CD4-positive, alpha-beta memory T cell (primary cell): Measurements from ENCODE around the gene QRICH1. TPM values are rescaled to one million over a fixed set of nuclear protein-coding genes. Genes with fewer than 3 reads are reported as not detected.

ENCODE experiments used
- CTCF ChIA-PET: fragments of 350-600 bp; sonication (Branson Sonifier 250); formaldehyde crosslinking; loops from one replicate; lab custom pipeline; 2021; ENCODE audit warnings: inconsistent platforms; ENCODE audit not compliant: partially characterized antibody; lab: Charles Lee
- POLR2A ChIA-PET: fragments of 350-600 bp; sonication (Branson Sonifier 250); formaldehyde crosslinking; loops from one replicate; lab custom pipeline; 2021; ENCODE audit not compliant: partially characterized antibody; lab: Charles Lee
- DNase-seq, 5 donors: peaks; one replicate each; pipeline versions ENCODE4 v3.0.0 to v3.0.0-alpha.2; 2020 to 2022; ENCODE audit warnings: mixed read lengths in 1 of 5
- H3K27ac ChIP-seq: one replicate; pipeline ENCODE4 v1.7.0; 2013; ENCODE audit warnings: low read depth, low read length
- H3K27me3 ChIP-seq: 2 replicates; pipeline ENCODE4 v1.7.0; 2013; ENCODE audit warnings: mild to moderate bottlenecking, low read length, moderate library complexity; ENCODE audit not compliant: insufficient read depth
- H3K36me3 ChIP-seq: 2 replicates; pipeline ENCODE4 v1.7.0; 2013; ENCODE audit warnings: mild to moderate bottlenecking, low read length, moderate library complexity; ENCODE audit not compliant: insufficient read depth
- H3K4me1 ChIP-seq: 2 replicates; pipeline ENCODE4 v1.7.0; 2013; ENCODE audit warnings: mild to moderate bottlenecking, low read length, moderate library complexity; ENCODE audit not compliant: insufficient read depth
- H3K4me3 ChIP-seq, 2 donors: one replicate each; pipeline ENCODE4 v1.7.0; 2013; ENCODE audit warnings: low read length in 2 of 2, mild to moderate bottlenecking in 1 of 2
- H3K9me3 ChIP-seq, 2 donors: one replicate each; pipeline ENCODE4 v1.7.0; 2013; ENCODE audit warnings: low read length in 2 of 2, control low read depth in 1 of 2; ENCODE audit not compliant: control insufficient read depth in 1 of 2
- H3K27ac Mint-ChIP-seq, 7 donors: one replicate each; pipeline ENCODE4 v1.8.0; 2020 to 2021; ENCODE audit warnings: mixed read lengths in 7 of 7, mild to moderate bottlenecking in 6 of 7, inconsistent platforms in 3 of 7, moderate library complexity in 3 of 7
- H3K27me3 Mint-ChIP-seq, 2 donors: one replicate each; pipeline ENCODE4 v1.8.0; 2020 to 2021; ENCODE audit warnings: mixed read lengths in 2 of 2
- H3K36me3 Mint-ChIP-seq, 2 donors: one replicate each; pipeline ENCODE4 v1.8.0; 2020 to 2021; ENCODE audit warnings: mixed read lengths in 2 of 2, inconsistent platforms in 1 of 2, mild to moderate bottlenecking in 1 of 2
- H3K4me1 Mint-ChIP-seq, 4 donors: one replicate each; pipeline ENCODE4 v1.8.0; 2020 to 2021; ENCODE audit warnings: mixed read lengths in 4 of 4, mild to moderate bottlenecking in 1 of 4
- H3K4me3 Mint-ChIP-seq, 8 donors: one replicate each; pipeline ENCODE4 v1.8.0; 2020 to 2021; ENCODE audit warnings: mixed read lengths in 8 of 8, mild to moderate bottlenecking in 7 of 8, moderate library complexity in 6 of 8, inconsistent platforms in 3 of 8
- H3K9me3 Mint-ChIP-seq, 8 donors: one replicate each; pipeline ENCODE4 v1.8.0; 2020 to 2021; ENCODE audit warnings: mixed read lengths in 8 of 8, mild to moderate bottlenecking in 5 of 8, inconsistent platforms in 3 of 8, moderate library complexity in 1 of 8
- intact Hi-C: fragments of 100-400 bp; cut with micrococcal nuclease; formaldehyde crosslinking; loops from one replicate; pipeline ENCODE4 v1.15.1; 2023
- polyA plus RNA-seq, 2 donors: library from polyadenylated mRNA; unstranded; fragments of 300-500 nt; fragmentation: Illumina TruSeq; gene quantifications; one replicate each; pipeline ENCODE4 v1.2.3, GENCODE V29; 2021
- total RNA-seq, 2 experiments: library from RNA; stranded (reverse); gene quantifications; one replicate each; pipeline ENCODE4 v1.2.3, GENCODE V29; 2021

QRICH1 gene
- total and polyA plus RNA-seq, 4 experiments from 2014 or later, result 18.6 to 177 (median 102) TPM

DNA sequence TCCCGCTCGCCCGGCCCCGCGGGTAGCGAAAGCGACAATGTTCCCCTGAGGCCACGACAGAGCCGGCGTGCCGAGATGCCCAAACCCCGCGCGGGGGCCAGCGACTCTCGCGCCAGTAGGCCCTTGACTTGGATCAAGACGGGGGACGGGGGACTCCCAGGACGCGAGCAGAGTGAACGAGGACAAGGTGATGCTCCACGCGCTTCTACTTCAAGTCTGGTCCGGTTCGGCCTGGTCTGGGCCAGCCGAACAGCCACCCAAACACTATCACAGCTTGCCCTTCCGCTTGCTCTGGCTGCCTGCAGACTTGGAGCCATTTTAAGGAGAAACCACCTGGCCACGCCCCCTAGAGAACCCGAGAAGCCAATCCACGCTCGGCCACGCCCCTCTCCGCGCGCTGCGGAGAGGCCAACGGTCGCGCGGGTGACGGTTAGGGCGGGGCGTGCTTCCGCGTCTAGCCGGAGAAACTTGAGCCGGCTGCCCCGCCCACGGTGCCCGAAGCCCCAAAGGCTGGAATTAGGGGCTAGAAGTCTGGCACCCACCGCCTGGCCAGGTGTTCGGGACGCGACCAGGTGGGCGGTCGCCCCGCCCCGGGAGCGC, 72.6 kb downstream of the QRICH1 start:
- intact Hi-C loops, result loop anchor here (1.0 to 10.0 kb wide), 6 partner anchors 8 to 323 kb away; partner anchors contain the start of genes IMPDH2, P4HTM, QRICH1 and SLC25A20
- Mint-ChIP-seq H3K36me3 (peaks cover 18 to 45% of the 10 kb centered on the region in 2 donors), H3K27me3 (no peaks in the 10 kb centered on the region), H3K4me1 (peaks cover 16 to 74% (median 41%) of the 10 kb centered on the region in 4 donors), H3K4me3 (peak overlapping the region; percentile 94 to 98 (median 96)), H3K9me3 (peaks cover 0 to 1% (median 0%) of the 10 kb centered on the region in 8 donors), H3K27ac (peak overlapping the region; percentile 93 to 99 (median 98))
- CTCF ChIA-PET, result interaction anchor here (0.9 to 15.4 kb wide), 13 partner anchors 10 to 581 kb away, joined by 3 to 216 read pairs (median 6); partner anchors contain the start of genes KLHDC8B, P4HTM, QRICH1 and TMA7
- H3K9me3 ChIP-seq, result no peaks in the 10 kb centered on the region
- peaks cover 34% of the 10 kb centered on the region for H3K36me3 ChIP-seq
- peak overlapping the region; percentile 97 for H3K27ac ChIP-seq
- peaks cover 49% of the 10 kb centered on the region for H3K4me1 ChIP-seq
- POLR2A ChIA-PET, result interaction anchor here (0.8 to 22.1 kb wide), 31 partner anchors 0 to 918 kb away, joined by 3 to 629 read pairs (median 4); partner anchors contain the start of genes ARIH2, CCDC51, DALRD3 and IMPDH2
- H3K27me3 ChIP-seq, result no peaks in the 10 kb centered on the region
- peak overlapping the region; percentile 65 to 98 for H3K4me3 ChIP-seq
- peak; percentile 98 for DNase-seq

DNA sequence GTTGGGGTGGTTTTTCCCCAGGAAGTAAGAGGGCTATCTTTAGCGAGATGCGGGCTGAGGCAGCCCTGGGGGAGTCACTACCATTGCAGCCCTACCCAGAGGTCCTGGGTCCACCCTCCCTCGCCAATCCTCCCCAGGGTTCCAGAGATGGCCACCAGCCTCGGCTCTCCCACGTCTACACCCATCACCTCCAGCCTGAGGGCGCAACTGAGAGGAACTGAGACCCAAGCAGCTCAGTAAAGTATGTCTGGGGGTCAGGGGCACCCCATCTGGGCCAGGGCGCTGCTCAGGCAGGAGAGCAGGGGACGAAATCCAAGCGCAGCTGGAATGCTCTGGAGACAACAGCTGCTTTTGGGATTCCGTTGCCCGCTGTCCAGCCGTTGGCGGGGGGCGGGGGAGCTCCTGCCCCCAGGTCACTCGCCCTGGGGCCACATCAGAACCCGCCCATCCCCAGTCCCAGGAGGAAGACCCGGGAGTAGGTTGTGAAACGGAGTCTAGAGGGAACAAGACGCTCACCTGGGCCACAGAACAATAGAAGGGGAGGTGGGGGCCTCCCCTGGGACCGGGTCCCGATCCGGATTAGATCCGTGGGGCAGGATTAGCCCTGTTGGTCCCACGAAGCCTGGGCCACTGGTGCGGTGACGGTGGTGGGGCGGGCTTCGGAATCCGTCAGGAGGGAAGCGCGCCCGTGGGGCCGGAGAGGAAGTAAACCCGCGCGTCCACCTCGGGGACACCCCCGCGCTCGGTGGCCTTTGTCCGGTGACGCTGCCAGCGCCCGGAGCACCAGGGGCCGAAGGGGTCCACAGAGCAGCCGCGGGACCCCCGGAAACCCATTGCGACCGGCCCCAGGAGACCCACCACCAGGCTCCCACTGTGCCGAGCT, 73.3 kb downstream of the QRICH1 start:
- H3K36me3 ChIP-seq, result peaks cover 34% of the 10 kb centered on the region
- DNase-seq, result no peak
- H3K27ac Mint-ChIP-seq, result peak overlapping the region; percentile 70 to 99 (median 93)
- peak overlapping the region; percentile 97 for H3K27ac ChIP-seq
- no peaks in the 10 kb centered on the region for H3K9me3 ChIP-seq
- H3K4me1 ChIP-seq, result peaks cover 49% of the 10 kb centered on the region
- POLR2A ChIA-PET, result interaction anchor here (0.8 to 22.1 kb wide), 17 partner anchors 1 to 793 kb away, joined by 3 to 629 read pairs (median 7); partner anchors contain the start of genes DALRD3, IMPDH2, NDUFAF3 and NME6
- peak overlapping the region; percentile 94 to 98 (median 96) for H3K4me3 Mint-ChIP-seq
- no peaks in the 10 kb centered on the region for H3K27me3 ChIP-seq
- H3K4me1 Mint-ChIP-seq, result peaks cover 16 to 71% (median 39%) of the 10 kb centered on the region in 4 donors
- CTCF ChIA-PET, result interaction anchor here (1.7 to 15.4 kb wide), 5 partner anchors 11 to 150 kb away, joined by 5 to 216 read pairs (median 18); partner anchors contain the start of genes KLHDC8B, P4HTM, QRICH1 and WDR6
- peaks cover 0 to 1% (median 0%) of the 10 kb centered on the region in 8 donors for H3K9me3 Mint-ChIP-seq
- intact Hi-C loops, result loop anchor here (1.0 to 10.0 kb wide), 6 partner anchors 9 to 324 kb away; partner anchors contain the start of genes IMPDH2, P4HTM, QRICH1 and SLC25A20
- H3K27me3 Mint-ChIP-seq, result no peaks in the 10 kb centered on the region
- peaks cover 17 to 45% of the 10 kb centered on the region in 2 donors for H3K36me3 Mint-ChIP-seq
- peak overlapping the region; percentile 65 to 98 for H3K4me3 ChIP-seq

DNA sequence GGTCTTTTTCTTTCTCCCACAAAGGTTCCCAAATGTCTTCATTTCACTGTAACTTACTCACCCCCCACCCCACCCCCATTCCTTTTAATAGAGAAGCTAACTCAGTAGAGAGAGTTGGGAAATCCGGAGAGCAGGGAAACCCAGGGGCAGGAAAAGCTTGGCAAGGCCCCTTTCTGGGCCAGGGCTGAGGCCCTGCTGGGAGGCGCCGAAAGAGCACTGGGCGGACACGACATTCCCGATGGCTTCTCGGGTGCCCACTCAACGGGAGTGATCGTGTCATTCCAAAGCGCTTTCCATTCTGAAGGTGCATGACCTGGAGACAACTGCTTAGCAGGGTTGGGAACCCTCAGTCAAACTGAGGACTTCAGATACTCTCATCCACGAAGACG, 73.9 kb downstream of the QRICH1 start:
- H3K27ac Mint-ChIP-seq, result peak overlapping the region; percentile 70 to 95 (median 88)
- H3K9me3 Mint-ChIP-seq, result peaks cover 0 to 1% (median 0%) of the 10 kb centered on the region in 8 donors
- intact Hi-C loops, result loop anchor here (2.0 to 10.0 kb wide), 3 partner anchors 75 to 325 kb away; partner anchors contain the start of genes QRICH1, SLC25A20 and USP4
- H3K27me3 ChIP-seq, result no peaks in the 10 kb centered on the region
- CTCF ChIA-PET, result interaction anchor here (11.0 to 15.4 kb wide), 2 partner anchors 10 to 31 kb away, joined by 173 to 216 read pairs; partner anchors contain the start of genes P4HTM and WDR6
- H3K4me3 Mint-ChIP-seq, result peak overlapping the region; percentile 89 to 98 (median 95)
- H3K9me3 ChIP-seq, result no peaks in the 10 kb centered on the region
- peaks cover 12 to 45% of the 10 kb centered on the region in 2 donors for H3K36me3 Mint-ChIP-seq
- peaks cover 16 to 66% (median 37%) of the 10 kb centered on the region in 4 donors for H3K4me1 Mint-ChIP-seq
- no peak for DNase-seq
- H3K27me3 Mint-ChIP-seq, result no peaks in the 10 kb centered on the region
- H3K4me1 ChIP-seq, result peaks cover 49% of the 10 kb centered on the region
- H3K27ac ChIP-seq, result peak overlapping the region; percentile 97
- POLR2A ChIA-PET, result interaction anchor here (0.7 to 22.1 kb wide), 7 partner anchors 1 to 310 kb away, joined by 3 to 629 read pairs (median 96); partner anchors contain the start of genes DALRD3, IMPDH2, NDUFAF3 and P4HTM
- H3K4me3 ChIP-seq, result peak overlapping the region; percentile 65 to 98
- H3K36me3 ChIP-seq, result peaks cover 34% of the 10 kb centered on the region

DNA sequence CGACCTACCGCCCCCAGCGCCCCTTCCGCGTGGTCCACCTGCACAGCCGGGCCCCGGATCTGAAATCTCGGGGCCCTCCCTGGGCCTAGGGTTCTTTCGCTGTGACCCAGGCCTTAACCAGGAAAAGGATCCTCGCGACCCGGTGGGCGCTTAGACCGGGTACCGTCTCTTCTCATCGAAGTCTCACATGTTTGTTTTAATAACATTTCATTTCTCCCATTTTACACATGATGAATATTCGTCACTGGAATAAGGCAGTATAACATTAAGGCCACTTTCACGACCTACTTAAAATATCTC, 75.2 kb downstream of the QRICH1 start:
- peak overlapping the region; percentile 61 to 89 for H3K4me3 ChIP-seq
- CTCF ChIA-PET, result interaction anchor here (11.0 to 15.4 kb wide), 2 partner anchors 9 to 29 kb away, joined by 173 to 216 read pairs; partner anchors contain the start of genes P4HTM and WDR6

DNA sequence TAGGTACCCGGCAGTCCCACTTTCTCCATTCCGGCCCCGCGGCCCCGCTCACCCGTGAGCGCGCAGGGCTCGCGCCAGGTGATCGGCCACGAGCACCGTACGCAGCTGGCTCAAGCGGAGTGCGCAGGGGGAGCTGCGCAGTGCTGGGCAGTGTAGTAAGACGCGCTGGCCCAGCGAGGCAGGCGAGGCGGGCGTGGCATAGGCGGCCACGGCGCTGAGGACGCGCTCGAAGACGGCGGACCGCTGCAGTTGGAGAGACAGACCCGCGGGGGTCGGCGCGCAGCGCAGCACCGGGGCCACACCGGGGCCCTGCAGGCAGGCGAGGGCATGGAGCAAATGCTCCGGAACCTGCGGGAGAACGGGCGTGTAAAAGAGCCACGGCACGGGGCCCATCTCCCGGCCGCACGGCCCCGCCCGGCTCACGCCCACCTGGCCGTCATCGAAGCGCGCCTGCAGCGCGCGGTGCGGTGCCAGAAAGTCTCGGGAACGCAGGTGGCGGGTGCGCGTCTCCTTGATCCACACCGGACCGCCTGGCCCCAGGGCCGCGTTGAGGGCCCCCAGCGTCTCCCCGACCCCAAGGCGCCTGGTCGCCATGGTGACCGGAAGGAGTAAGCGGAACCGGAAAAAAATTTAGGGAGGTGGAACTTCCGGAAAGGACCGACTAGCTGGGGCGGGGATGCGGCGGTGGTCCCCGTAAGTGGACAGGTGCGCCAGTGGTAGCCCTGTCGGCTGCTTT, 75.7 kb downstream of the QRICH1 start, which contains the start of gene DALRD3:
Gene DALRD3, minus strand, starts transcription at position 610 of the 736 bp plus-strand sequence. Its CDS starts 16 bp downstream, at position 594.
- Histone ChIP-seq H3K36me3 (peaks cover 36% of the 10 kb centered on the region), H3K4me3 (peak within 1 kb of the TSS; percentile 61 to 89), H3K27ac (peak within 1 kb of the TSS; percentile 79), H3K9me3 (no peaks in the 10 kb centered on the region), H3K4me1 (peaks cover 42% of the 10 kb centered on the region), H3K27me3 (no peaks in the 10 kb centered on the region)
- intact Hi-C loops, result no loop called here
- peaks cover 0 to 1% (median 0%) of the 10 kb centered on the region in 8 donors for H3K9me3 Mint-ChIP-seq
- CTCF ChIA-PET, result interaction anchor here (1.5 to 15.4 kb wide), 3 partner anchors 8 to 29 kb away, joined by 4 to 216 read pairs (median 173); partner anchors contain the start of genes IMPDH2, P4HTM and WDR6
- peaks cover 0 to 46% of the 10 kb centered on the region in 2 donors for H3K36me3 Mint-ChIP-seq
- H3K27me3 Mint-ChIP-seq, result no peaks in the 10 kb centered on the region
- POLR2A ChIA-PET, result interaction anchor here (0.6 to 22.1 kb wide), 9 partner anchors 3 to 103 kb away, joined by 3 to 629 read pairs (median 6); partner anchors contain the start of genes DALRD3, IMPDH2, NDUFAF3 and P4HTM
- H3K4me1 Mint-ChIP-seq, result peaks cover 15 to 54% (median 33%) of the 10 kb centered on the region in 4 donors
- H3K27ac Mint-ChIP-seq, result peak within 1 kb of the TSS; percentile 91 to 95 (median 93)
- peak; percentile 64 to 70 (median 69) for DNase-seq
- peak within 1 kb of the TSS; percentile 89 to 98 (median 95) for H3K4me3 Mint-ChIP-seq

More for the DNA sequence above, 75.2 kb downstream of the QRICH1 start:
- Mint-ChIP-seq H3K27ac (peak overlapping the region; percentile 91 to 95 (median 93)), H3K4me3 (peak overlapping the region; percentile 89 to 98 (median 92)), H3K4me1 (peaks cover 16 to 56% (median 37%) of the 10 kb centered on the region in 4 donors), H3K9me3 (peaks cover 0 to 1% (median 0%) of the 10 kb centered on the region in 8 donors), H3K27me3 (no peaks in the 10 kb centered on the region), H3K36me3 (peaks cover 0 to 44% of the 10 kb centered on the region in 2 donors)
- H3K4me1 ChIP-seq, result peaks cover 48% of the 10 kb centered on the region
- DNase-seq, result no peak
- no peaks in the 10 kb centered on the region for H3K27me3 ChIP-seq
- intact Hi-C loops, result no loop called here
- no peaks in the 10 kb centered on the region for H3K9me3 ChIP-seq
- H3K27ac ChIP-seq, result peak overlapping the region; percentile 79
- POLR2A ChIA-PET, result interaction anchor here (0.6 to 22.1 kb wide), 6 partner anchors 3 to 96 kb away, joined by 3 to 629 read pairs (median 236); partner anchors contain the start of genes DALRD3, IMPDH2, NDUFAF3 and P4HTM
- H3K36me3 ChIP-seq, result peaks cover 35% of the 10 kb centered on the region
